Prostate gland (tissue), 2 donors: Measurements from ENCODE around the gene FASTK.

ENCODE experiments used
- POLR2AphosphoS5 ChIP-seq: sonication (generic); formaldehyde crosslinking; IDR thresholded peaks from one replicate; pipeline ENCODE4 v1.6.1; 2017; ENCODE audit warnings: antibody characterized with exemption
- TF ChIP-seq, protein P1 (sequence below), 4 experiments: fragments of 200-600 bp in 2 of 4; fragments of 450-650 bp in 2 of 4; sonication (generic) in 2 of 4; IDR thresholded peaks; 1 replicate in 3 of 4; 2 replicates in 1 of 4; pipeline ENCODE4 v1.5.1; 2016 to 2019; ENCODE audit warnings: antibody characterized with exemption in 4 of 4, mild to moderate bottlenecking in 2 of 4, moderate library complexity in 2 of 4

DNA sequence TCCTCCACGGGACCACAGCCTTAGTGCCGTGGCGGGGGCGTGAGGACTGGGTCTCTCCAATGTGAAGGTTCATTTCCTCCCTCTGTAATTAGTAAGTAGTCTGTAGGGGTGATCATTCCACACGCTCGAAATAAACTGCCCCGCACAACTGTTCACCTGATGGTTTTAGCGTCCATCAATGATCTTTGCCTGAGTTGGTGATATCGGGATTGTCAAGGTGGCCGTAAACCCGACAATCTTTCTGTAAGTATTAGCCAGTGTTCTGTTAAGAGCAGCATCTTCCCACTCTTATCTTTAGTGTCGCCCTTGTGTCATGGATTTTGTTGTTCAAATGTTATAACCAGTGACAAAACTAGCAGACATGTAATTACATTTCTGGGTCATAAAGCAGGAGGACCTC is 23.4 kb upstream of the FASTK start:
- TF ChIP-seq, protein P1, sequence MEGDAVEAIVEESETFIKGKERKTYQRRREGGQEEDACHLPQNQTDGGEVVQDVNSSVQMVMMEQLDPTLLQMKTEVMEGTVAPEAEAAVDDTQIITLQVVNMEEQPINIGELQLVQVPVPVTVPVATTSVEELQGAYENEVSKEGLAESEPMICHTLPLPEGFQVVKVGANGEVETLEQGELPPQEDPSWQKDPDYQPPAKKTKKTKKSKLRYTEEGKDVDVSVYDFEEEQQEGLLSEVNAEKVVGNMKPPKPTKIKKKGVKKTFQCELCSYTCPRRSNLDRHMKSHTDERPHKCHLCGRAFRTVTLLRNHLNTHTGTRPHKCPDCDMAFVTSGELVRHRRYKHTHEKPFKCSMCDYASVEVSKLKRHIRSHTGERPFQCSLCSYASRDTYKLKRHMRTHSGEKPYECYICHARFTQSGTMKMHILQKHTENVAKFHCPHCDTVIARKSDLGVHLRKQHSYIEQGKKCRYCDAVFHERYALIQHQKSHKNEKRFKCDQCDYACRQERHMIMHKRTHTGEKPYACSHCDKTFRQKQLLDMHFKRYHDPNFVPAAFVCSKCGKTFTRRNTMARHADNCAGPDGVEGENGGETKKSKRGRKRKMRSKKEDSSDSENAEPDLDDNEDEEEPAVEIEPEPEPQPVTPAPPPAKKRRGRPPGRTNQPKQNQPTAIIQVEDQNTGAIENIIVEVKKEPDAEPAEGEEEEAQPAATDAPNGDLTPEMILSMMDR (IDR thresholded peaks at IDR 0.05) = no peak
- TF ChIP-seq POLR2AphosphoS5 = no peak
